Chondrocyte (in vitro differentiated cells): ENCODE data around the gene CARD16. TPM values are rescaled to one million over a fixed set of nuclear protein-coding genes. Genes with fewer than 3 reads are reported as not detected.
"Not testable (repeated sequence)": the region's sequence is repeated elsewhere in the genome, so short reads cannot be mapped to it uniquely, and the experiment has no call there.

Experiments
- DNase-seq: peaks from one replicate; pipeline ENCODE4 v3.0.0; 2021; ENCODE audit warnings: mixed read lengths, low spot score
- H3K27ac Mint-ChIP-seq: one replicate; pipeline ENCODE4 v1.8.0; 2021; ENCODE audit warnings: mild to moderate bottlenecking, moderate library complexity, mixed read lengths; ENCODE audit not compliant: unreplicated experiment
- H3K27me3 Mint-ChIP-seq: 2 replicates; pipeline ENCODE4 v1.8.0; 2021; ENCODE audit warnings: low read depth, mixed read lengths
- H3K36me3 Mint-ChIP-seq: 2 replicates; pipeline ENCODE4 v1.8.0; 2021; ENCODE audit warnings: low read depth, mixed read lengths
- H3K4me1 Mint-ChIP-seq: 2 replicates; pipeline ENCODE4 v1.8.0; 2021; ENCODE audit warnings: low read depth, mild to moderate bottlenecking, mixed read lengths
- H3K4me3 Mint-ChIP-seq: one replicate; pipeline ENCODE4 v1.8.0; 2021; ENCODE audit warnings: mild to moderate bottlenecking, moderate library complexity, mixed read lengths; ENCODE audit not compliant: unreplicated experiment
- H3K9me3 Mint-ChIP-seq: 2 replicates; pipeline ENCODE4 v1.8.0; 2021; ENCODE audit warnings: low read depth, mixed read lengths
- CTCF ChIP-seq: fragments of 200-600 bp; sonication (generic); IDR thresholded peaks from 2 replicates; pipeline ENCODE4 v1.5.0; 2021; ENCODE audit warnings: antibody characterized with exemption, mild to moderate bottlenecking, moderate library complexity
- total RNA-seq: library from RNA; stranded (reverse); gene quantifications from 3 replicates; pipeline ENCODE4 v1.2.1, GENCODE V29; 2021

The CARD16 gene
- total RNA-seq, 1 donor from 2014 or later, result not detected

- H3K4me3 Mint-ChIP-seq, result no peak within 1 kb of the TSS
- no peak for TF ChIP-seq CTCF
- no peaks in the 10 kb centered on the region for H3K36me3 Mint-ChIP-seq
- DNase-seq, result no peak
- H3K27ac Mint-ChIP-seq, result no peak within 1 kb of the TSS
- H3K9me3 Mint-ChIP-seq, result no peaks in the 10 kb centered on the region
- H3K27me3 Mint-ChIP-seq, result no peaks in the 10 kb centered on the region
- peaks cover 5% of the 10 kb centered on the region for H3K4me1 Mint-ChIP-seq
Measured at GRCh38 chr11:105034813-105035620, 10.1 kb downstream of the CARD16 start, which contains the start of gene CASP1. Gene CASP1 (minus strand): TSS chr11:105035144. CDS start chr11:105035113, 31 bp downstream.

- H3K4me3 Mint-ChIP-seq, H3K9me3 Mint-ChIP-seq, H3K4me1 Mint-ChIP-seq, DNase-seq, H3K27me3 Mint-ChIP-seq, H3K27ac Mint-ChIP-seq, H3K36me3 Mint-ChIP-seq: not testable (repeated sequence)
Measured at GRCh38 chr11:105034388-105034787, 10.7 kb downstream of the CARD16 start.

GRCh38 chr11:105033781-105034180, 11.4 kb downstream of the CARD16 start:
- DNase-seq, result no peak
- Mint-ChIP-seq H3K4me1 (peaks cover 5% of the 10 kb centered on the region), H3K9me3 (no peaks in the 10 kb centered on the region), H3K27me3 (no peaks in the 10 kb centered on the region), H3K36me3 (no peaks in the 10 kb centered on the region), H3K4me3 (no peak overlapping the region), H3K27ac (no peak overlapping the region)
- TF ChIP-seq CTCF, result no peak

- Mint-ChIP-seq H3K27me3 (no peaks in the 10 kb centered on the region), H3K36me3 (no peaks in the 10 kb centered on the region), H3K27ac (no peak overlapping the region), H3K4me1 (peaks cover 5% of the 10 kb centered on the region), H3K4me3 (no peak overlapping the region), H3K9me3 (no peaks in the 10 kb centered on the region)
- DNase-seq, result no peak
- no peak for TF ChIP-seq CTCF
Measured at GRCh38 chr11:105033343-105033742, 11.8 kb downstream of the CARD16 start.

- DNase-seq, result no peak
- peaks cover 5% of the 10 kb centered on the region for H3K4me1 Mint-ChIP-seq
- H3K27ac Mint-ChIP-seq, result no peak overlapping the region
- no peak overlapping the region for H3K4me3 Mint-ChIP-seq
- no peaks in the 10 kb centered on the region for H3K9me3 Mint-ChIP-seq
- TF ChIP-seq CTCF, result no peak
- no peaks in the 10 kb centered on the region for H3K36me3 Mint-ChIP-seq
- no peaks in the 10 kb centered on the region for H3K27me3 Mint-ChIP-seq
Measured at GRCh38 chr11:105032495-105032894, 12.6 kb downstream of the CARD16 start.

- no peak overlapping the region for H3K4me3 Mint-ChIP-seq
- H3K36me3 Mint-ChIP-seq, result no peaks in the 10 kb centered on the region
- no peak for TF ChIP-seq CTCF
- H3K9me3 Mint-ChIP-seq, result no peaks in the 10 kb centered on the region
- no peak overlapping the region for H3K27ac Mint-ChIP-seq
- no peaks in the 10 kb centered on the region for H3K4me1 Mint-ChIP-seq
- H3K27me3 Mint-ChIP-seq, result peaks cover 17% of the 10 kb centered on the region
- no peak for DNase-seq
Measured at GRCh38 chr11:105027678-105028077, 17.5 kb downstream of the CARD16 start.
